Bronchial epithelial cell (primary cell): ENCODE measurements around the gene ADGRV1. TPM values are rescaled to one million over a fixed set of nuclear protein-coding genes. Genes with fewer than 3 reads are reported as not detected.
A peak's percentile ranks its signal among the peaks of the same experiment; 100 is the strongest.

Experiments
- DNase-seq: peaks from one replicate; pipeline ENCODE4 v3.0.0-alpha.2; 2010; ENCODE audit warnings: low read depth
- FAIRE-seq: peaks from 2 replicates; lab custom pipeline; 2011; peaks lifted over from hg19 to GRCh38; lab: Jason Lieb, UNC
- H3K27me3 ChIP-seq: 2 replicates; pipeline ENCODE4 v1.5.1; 2011; ENCODE audit warnings: low read length; ENCODE audit not compliant: control insufficient read depth, insufficient read depth
- H3K36me3 ChIP-seq: 2 replicates; pipeline ENCODE4 v1.5.1; 2011; ENCODE audit warnings: low read length; ENCODE audit not compliant: control insufficient read depth, insufficient read depth
- H3K4me3 ChIP-seq: 2 replicates; pipeline ENCODE4 v1.5.1; 2011; ENCODE audit warnings: mild to moderate bottlenecking, low read depth, low read length, control low read depth
- CTCF ChIP-seq: IDR thresholded peaks from 2 replicates; pipeline ENCODE4 v1.5.1; 2011; ENCODE audit warnings: mild to moderate bottlenecking, moderate library complexity, low read length, control low read depth, inconsistent platforms; ENCODE audit not compliant: insufficient read depth, severe bottlenecking
- total RNA-seq: library from RNA; depleted of rRNA; stranded (reverse); fragments of >200 nt; gene quantifications from 2 replicates; pipeline ENCODE4 v1.2.1, GENCODE V29; 2014

ADGRV1 gene
- total RNA-seq, 1 donor from 2014 or later, result 1.6 TPM

GRCh38 chr5:90852531-90852930 lies 293.9 kb downstream of the ADGRV1 start:
- DNase-seq (no peak), FAIRE-seq (no peak)
- Histone ChIP-seq H3K4me3 (no peak overlapping the region), H3K27me3 (no peaks in the 10 kb centered on the region), H3K36me3 (no peaks in the 10 kb centered on the region)
- TF ChIP-seq CTCF, result no peak

GRCh38 chr5:90853750-90854149 lies 295.2 kb downstream of the ADGRV1 start:
- DNase-seq, result no peak
- Histone ChIP-seq H3K4me3 (no peak overlapping the region), H3K27me3 (no peaks in the 10 kb centered on the region), H3K36me3 (no peaks in the 10 kb centered on the region)
- FAIRE-seq, result no peak
- no peak for TF ChIP-seq CTCF

GRCh38 chr5:90854169-90854568 lies 295.6 kb downstream of the ADGRV1 start:
- DNase-seq, result no peak
- Histone ChIP-seq H3K27me3 (no peaks in the 10 kb centered on the region), H3K4me3 (no peak overlapping the region), H3K36me3 (no peaks in the 10 kb centered on the region)
- no peak for TF ChIP-seq CTCF
- no peak for FAIRE-seq

GRCh38 chr5:90855296-90856010 lies 296.9 kb downstream of the ADGRV1 start:
- TF ChIP-seq CTCF, result no peak
- peak; percentile 59 for DNase-seq
- peak; percentile 62 for FAIRE-seq
- no peaks in the 10 kb centered on the region for H3K27me3 ChIP-seq
- no peak overlapping the region for H3K4me3 ChIP-seq
- no peaks in the 10 kb centered on the region for H3K36me3 ChIP-seq

GRCh38 chr5:90861843-90862586 lies 303.4 kb downstream of the ADGRV1 start:
- Histone ChIP-seq H3K4me3 (no peak overlapping the region), H3K27me3 (no peaks in the 10 kb centered on the region), H3K36me3 (no peaks in the 10 kb centered on the region)
- FAIRE-seq (peak; percentile 36), DNase-seq (peak; percentile 63)
- TF ChIP-seq CTCF, result no peak
